Lower leg skin (tissue), 3 donors: ENCODE results near the gene DGKB.

ENCODE experiments used
- POLR2A ChIP-seq, 2 donors: fragments of 450-650 bp; IDR thresholded peaks; one replicate each; pipeline ENCODE4 v1.6.1; 2016 to 2017; ENCODE audit warnings: antibody characterized with exemption in 2 of 2, mild to moderate bottlenecking in 1 of 2, moderate library complexity in 1 of 2
- TF ChIP-seq, protein P1 (sequence below), 3 donors: fragments of 450-650 bp; IDR thresholded peaks; one replicate each; pipeline ENCODE4 v1.5.1; 2016; ENCODE audit warnings: antibody characterized with exemption in 3 of 3, mild to moderate bottlenecking in 3 of 3, moderate library complexity in 2 of 3

DNA sequence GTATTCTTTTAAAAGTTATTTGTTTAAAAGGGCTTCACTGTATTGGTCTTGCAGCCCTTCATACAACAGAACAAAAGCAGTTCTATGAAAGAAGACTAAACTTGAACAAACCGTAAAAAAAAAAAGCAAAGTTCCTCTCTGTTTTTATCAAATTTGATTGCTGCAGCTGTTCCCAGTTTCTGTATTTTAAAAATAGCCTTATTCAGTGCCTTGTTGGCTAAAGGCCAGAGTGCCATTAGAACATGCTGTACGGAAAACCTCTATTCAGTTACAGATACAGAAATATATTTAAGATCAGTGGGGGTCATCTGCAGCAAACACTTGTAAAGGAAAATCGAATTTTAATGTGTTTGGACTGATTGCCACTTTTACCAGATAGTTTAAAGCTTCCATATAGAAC lies 705.3 kb downstream of the DGKB start:
- TF ChIP-seq POLR2A (IDR thresholded peaks at IDR 0.05): no peak
- TF ChIP-seq, protein P1, sequence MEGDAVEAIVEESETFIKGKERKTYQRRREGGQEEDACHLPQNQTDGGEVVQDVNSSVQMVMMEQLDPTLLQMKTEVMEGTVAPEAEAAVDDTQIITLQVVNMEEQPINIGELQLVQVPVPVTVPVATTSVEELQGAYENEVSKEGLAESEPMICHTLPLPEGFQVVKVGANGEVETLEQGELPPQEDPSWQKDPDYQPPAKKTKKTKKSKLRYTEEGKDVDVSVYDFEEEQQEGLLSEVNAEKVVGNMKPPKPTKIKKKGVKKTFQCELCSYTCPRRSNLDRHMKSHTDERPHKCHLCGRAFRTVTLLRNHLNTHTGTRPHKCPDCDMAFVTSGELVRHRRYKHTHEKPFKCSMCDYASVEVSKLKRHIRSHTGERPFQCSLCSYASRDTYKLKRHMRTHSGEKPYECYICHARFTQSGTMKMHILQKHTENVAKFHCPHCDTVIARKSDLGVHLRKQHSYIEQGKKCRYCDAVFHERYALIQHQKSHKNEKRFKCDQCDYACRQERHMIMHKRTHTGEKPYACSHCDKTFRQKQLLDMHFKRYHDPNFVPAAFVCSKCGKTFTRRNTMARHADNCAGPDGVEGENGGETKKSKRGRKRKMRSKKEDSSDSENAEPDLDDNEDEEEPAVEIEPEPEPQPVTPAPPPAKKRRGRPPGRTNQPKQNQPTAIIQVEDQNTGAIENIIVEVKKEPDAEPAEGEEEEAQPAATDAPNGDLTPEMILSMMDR (IDR thresholded peaks at IDR 0.05): no peak
